8988T (cell line): ENCODE data around the gene CLCN4.

Experiments used
- DNase-seq: peaks from one replicate; pipeline ENCODE4 v3.0.0; 2011

Gene CLCN4

GRCh38 chrX:10198254-10198653, 41.5 kb downstream of the CLCN4 start:
- no peak for DNase-seq

- no peak for DNase-seq
Measured at GRCh38 chrX:10199212-10199611, 42.4 kb downstream of the CLCN4 start.

GRCh38 chrX:10203617-10204016, 46.8 kb downstream of the CLCN4 start:
- no peak for DNase-seq

- DNase-seq = no peak
Measured at GRCh38 chrX:10206317-10206716, 49.5 kb downstream of the CLCN4 start.

- no peak for DNase-seq
Measured at GRCh38 chrX:10208281-10208856, 51.6 kb downstream of the CLCN4 start.

GRCh38 chrX:10208953-10209352, 52.2 kb downstream of the CLCN4 start:
- no peak for DNase-seq

- no peak for DNase-seq
Measured at GRCh38 chrX:10212395-10212794, 55.6 kb downstream of the CLCN4 start.

- DNase-seq = no peak
Measured at GRCh38 chrX:10213716-10214115, 56.9 kb downstream of the CLCN4 start.

- no peak for DNase-seq
Measured at GRCh38 chrX:10216208-10216607, 59.4 kb downstream of the CLCN4 start.

- DNase-seq = no peak
Measured at GRCh38 chrX:10217198-10217597, 60.4 kb downstream of the CLCN4 start.

- no peak for DNase-seq
Measured at GRCh38 chrX:10221651-10222050, 64.9 kb downstream of the CLCN4 start.

- DNase-seq = no peak
Measured at GRCh38 chrX:10223276-10223675, 66.5 kb downstream of the CLCN4 start.

- DNase-seq = no peak
Measured at GRCh38 chrX:10223781-10224180, 67.0 kb downstream of the CLCN4 start.

GRCh38 chrX:10230222-10230621, 73.4 kb downstream of the CLCN4 start:
- no peak for DNase-seq

GRCh38 chrX:10231461-10231860, 74.7 kb downstream of the CLCN4 start:
- no peak for DNase-seq

GRCh38 chrX:10233173-10233572, 76.4 kb downstream of the CLCN4 start:
- no peak for DNase-seq

GRCh38 chrX:10233696-10234095, 76.9 kb downstream of the CLCN4 start:
- DNase-seq = no peak

- no peak for DNase-seq
Measured at GRCh38 chrX:10235851-10236250, 79.1 kb downstream of the CLCN4 start.

GRCh38 chrX:10237241-10237640, 80.5 kb downstream of the CLCN4 start:
- no peak for DNase-seq

- no peak for DNase-seq
Measured at GRCh38 chrX:10239611-10240064, 82.9 kb downstream of the CLCN4 start.

- DNase-seq = no peak
Measured at GRCh38 chrX:10240918-10241317, 84.1 kb downstream of the CLCN4 start.

- no peak for DNase-seq
Measured at GRCh38 chrX:10242026-10242425, 85.3 kb downstream of the CLCN4 start.

- DNase-seq = no peak
Measured at GRCh38 chrX:10243106-10243505, 86.3 kb downstream of the CLCN4 start.

GRCh38 chrX:10244915-10245622, 88.3 kb downstream of the CLCN4 start:
- DNase-seq = no peak

GRCh38 chrX:10245886-10246285, 89.1 kb downstream of the CLCN4 start:
- no peak for DNase-seq
